Measurements from ENCODE around the gene FZD8.

DNA sequence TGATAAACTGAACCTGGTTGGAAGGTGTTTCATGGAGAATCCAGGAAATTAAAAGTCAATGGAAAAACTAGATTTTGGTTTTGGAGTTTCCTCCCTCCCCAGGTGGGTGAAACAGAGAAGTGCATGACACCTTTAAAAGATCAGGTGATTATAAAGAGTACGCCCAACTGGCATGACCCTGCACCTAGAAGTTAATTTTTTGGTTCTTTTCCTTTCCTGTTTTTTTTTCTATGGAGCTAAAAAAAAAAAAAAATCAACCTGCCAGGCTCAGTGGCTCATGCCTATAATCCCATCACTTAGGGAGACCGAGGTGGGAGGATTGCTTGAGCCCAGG, 29.0 kb downstream of the FZD8 start:
- TF ChIP-seq, protein P1, sequence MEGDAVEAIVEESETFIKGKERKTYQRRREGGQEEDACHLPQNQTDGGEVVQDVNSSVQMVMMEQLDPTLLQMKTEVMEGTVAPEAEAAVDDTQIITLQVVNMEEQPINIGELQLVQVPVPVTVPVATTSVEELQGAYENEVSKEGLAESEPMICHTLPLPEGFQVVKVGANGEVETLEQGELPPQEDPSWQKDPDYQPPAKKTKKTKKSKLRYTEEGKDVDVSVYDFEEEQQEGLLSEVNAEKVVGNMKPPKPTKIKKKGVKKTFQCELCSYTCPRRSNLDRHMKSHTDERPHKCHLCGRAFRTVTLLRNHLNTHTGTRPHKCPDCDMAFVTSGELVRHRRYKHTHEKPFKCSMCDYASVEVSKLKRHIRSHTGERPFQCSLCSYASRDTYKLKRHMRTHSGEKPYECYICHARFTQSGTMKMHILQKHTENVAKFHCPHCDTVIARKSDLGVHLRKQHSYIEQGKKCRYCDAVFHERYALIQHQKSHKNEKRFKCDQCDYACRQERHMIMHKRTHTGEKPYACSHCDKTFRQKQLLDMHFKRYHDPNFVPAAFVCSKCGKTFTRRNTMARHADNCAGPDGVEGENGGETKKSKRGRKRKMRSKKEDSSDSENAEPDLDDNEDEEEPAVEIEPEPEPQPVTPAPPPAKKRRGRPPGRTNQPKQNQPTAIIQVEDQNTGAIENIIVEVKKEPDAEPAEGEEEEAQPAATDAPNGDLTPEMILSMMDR (optimal IDR thresholded peaks at IDR 0.05 in 1 of 3, IDR thresholded peaks at IDR 0.05 in 1 of 3, conservative IDR thresholded peaks at IDR 0.05 in 1 of 3; ENCODE audit: extremely low read depth in 1 of 3, insufficient read depth in 2 of 3, low read length in 3 of 3) = no peak
- TF ChIP-seq EZH2 (IDR thresholded peaks at IDR 0.05; ENCODE audit: low read length) = no peak

All from keratinocyte (primary cell).